ENCODE data around the gene ANKRD49.
"Not testable (repeated sequence)": the region's sequence is repeated elsewhere in the genome, so short reads cannot be mapped to it uniquely, and the experiment has no call there.

Gene ANKRD49

GRCh38 chr11:94481342-94481741, 12.4 kb upstream of the ANKRD49 start:
- no peak overlapping the region for H3K27ac ChIP-seq
- TF ChIP-seq CTCF (conservative IDR thresholded peaks at IDR 0.05) = no peak

DNA sequence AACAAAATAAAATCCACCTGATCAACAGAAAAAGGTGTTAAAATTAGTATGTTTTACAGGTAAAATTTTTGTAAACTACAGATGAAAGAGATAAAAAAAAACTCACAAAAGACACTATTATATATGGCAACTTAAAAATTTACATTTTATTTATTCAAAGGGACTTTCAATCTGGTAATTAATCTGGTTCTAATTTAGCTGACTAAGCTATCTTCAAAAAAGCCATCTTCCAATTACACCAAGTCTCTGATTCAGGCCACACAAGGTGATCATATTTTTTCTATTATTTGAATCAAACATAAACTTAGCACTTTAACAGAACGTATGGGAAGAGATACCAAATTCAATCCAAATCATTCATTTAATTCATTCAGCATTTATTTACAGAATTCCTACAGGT, 7.7 kb upstream of the ANKRD49 start:
- no peak for TF ChIP-seq CTCF (conservative IDR thresholded peaks at IDR 0.05)

DNA sequence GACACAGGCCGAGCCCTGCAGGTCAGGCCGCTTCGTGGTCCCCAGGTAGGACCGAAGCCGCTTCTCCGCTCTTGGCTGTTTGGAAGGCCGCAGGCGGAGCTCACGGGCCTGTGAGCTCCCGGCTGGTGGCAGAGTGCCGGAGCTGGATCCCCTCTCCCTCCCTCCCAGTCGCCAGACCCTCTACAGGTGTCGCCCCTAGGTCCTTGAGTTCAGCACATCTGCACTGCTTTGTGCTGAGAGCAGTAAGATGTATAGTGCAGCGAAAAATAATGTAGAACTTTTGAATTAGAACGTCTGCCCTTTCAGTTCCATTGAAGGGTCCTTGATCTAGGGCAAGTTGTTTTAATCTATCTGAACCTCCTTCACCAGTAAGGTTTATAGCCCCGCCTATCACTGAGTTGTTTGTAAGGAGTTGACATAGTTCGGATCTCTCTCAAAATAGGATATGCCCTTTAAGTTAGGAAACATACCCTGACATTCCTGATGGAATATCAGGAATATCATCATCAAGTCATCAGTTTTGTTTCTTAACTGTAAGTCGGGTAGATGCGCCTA, 419 bp downstream of the ANKRD49 start:
- no peak for TF ChIP-seq CTCF (conservative IDR thresholded peaks at IDR 0.05)
- peak overlapping the region; percentile 79 for H3K27ac ChIP-seq

More for the DNA sequence above, 7.7 kb upstream of the ANKRD49 start:
- H3K27ac ChIP-seq = no peak overlapping the region

GRCh38 chr11:94500181-94500580, 6.4 kb downstream of the ANKRD49 start:
- TF ChIP-seq CTCF (conservative IDR thresholded peaks at IDR 0.05) = no peak
- H3K27ac ChIP-seq = no peak overlapping the region

GRCh38 chr11:94501522-94501921, 7.7 kb downstream of the ANKRD49 start:
- no peak for TF ChIP-seq CTCF (conservative IDR thresholded peaks at IDR 0.05)
- no peak overlapping the region for H3K27ac ChIP-seq

DNA sequence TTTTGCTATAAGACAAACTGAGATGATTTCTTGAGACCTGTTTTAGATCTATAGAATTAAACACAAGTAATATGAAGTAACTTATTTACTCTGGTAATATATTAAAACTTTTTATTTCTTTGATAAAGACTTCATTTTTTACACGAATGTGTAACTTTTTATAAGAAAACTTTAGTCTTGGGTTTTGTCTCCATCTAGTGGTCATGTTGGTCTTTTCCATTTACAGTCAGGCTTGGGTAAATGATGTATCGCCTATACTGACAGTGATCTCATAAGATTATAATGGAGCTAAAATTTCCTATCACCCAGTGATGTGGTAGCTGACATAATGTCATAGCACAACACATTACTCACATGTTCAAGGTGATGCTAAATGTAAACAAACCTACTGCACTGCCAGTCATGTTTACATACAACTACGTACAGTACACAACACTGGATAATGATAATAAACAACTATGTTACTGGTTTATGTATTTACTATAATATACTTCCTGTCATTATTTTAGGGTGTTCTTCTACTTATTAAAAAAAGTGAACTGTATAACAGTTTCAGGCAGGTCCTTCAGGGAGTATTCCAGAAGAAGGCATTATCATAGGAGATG, 11.0 kb downstream of the ANKRD49 start:
- peak; percentile 86 for TF ChIP-seq CTCF (conservative IDR thresholded peaks at IDR 0.05)
- H3K27ac ChIP-seq = no peak overlapping the region

DNA sequence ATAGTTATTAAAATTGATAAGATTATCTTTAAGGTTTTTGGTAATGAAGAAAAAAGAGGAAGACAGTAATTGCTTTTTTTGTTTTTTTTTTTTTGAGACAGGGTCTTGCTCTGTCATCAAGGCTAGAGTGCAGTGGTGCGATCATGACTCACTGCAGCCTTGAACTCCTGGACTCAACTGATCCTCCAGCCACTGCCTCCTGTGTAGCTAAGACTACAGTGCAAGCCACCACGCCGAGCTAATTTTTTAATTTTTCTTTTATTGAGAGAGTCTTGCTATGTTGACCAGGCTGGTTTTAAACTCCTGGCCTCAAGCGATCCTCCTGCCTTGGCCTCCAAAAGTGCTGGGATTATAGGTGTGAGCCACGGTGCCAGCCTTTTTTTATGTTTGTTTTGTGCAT, 12.7 kb downstream of the ANKRD49 start:
- H3K27ac ChIP-seq = not testable (repeated sequence)

- TF ChIP-seq CTCF (conservative IDR thresholded peaks at IDR 0.05) = no peak
These were observed 13.7 kb downstream of the ANKRD49 start for GRCh38 chr11:94507485-94507884.

More at GRCh38 chr11:94507485-94507884, 13.7 kb downstream of the ANKRD49 start:
- no peak overlapping the region for H3K27ac ChIP-seq

All from VCaP (cell line).